IPS-NIHi11 (cell line): ENCODE results near the gene MITF.

Experiments used
- DNase-seq: peaks from one replicate; pipeline ENCODE4 v3.0.0; 2012; ENCODE audit warnings: mixed read lengths, low spot score

Gene MITF

DNA sequence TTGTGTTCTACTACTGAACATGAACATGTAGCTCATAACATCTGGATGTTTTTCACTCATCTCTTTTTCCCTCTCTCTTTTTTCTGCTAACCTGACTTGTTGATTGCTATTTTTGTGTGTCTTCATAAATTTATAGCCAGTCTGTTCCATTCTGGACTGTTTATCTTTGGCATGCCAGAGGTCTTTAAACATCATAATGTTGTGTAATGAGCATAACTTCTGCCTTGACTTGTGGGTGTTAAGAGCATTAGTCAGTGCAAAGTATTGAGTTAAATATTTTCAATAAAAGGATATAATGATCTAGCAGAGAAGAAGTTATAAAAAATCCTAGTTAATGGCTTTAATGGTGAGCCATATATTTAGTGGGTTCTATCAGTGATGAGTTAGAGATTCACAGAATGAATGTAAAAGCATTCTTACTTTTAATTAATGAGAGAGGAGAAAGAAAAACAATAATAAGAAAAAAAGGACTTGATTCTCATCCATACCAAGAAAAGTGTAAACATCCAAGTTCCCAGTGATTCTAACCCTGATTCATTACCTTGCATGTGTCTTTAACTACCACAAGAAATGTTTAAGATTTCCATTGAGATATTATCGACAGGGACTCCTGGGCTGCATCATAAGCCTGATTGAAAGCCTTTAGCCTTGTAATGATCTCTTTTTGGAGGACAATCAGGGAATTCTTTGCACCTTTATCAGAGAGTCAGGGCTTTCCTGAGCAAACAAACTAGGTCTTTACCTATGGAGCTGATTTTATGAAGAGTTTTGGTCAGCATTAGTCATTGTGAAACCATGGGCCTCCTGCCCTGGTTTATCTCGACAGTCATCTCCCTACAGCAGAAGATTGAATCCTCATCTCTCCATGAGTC lies 22.9 kb downstream of the MITF start:
- DNase-seq, result no peak

- no peak for DNase-seq
These were observed 23.5 kb downstream of the MITF start for GRCh38 chr3:69762768-69763229.

- peak; percentile 28 for DNase-seq
These were observed 24.2 kb downstream of the MITF start for GRCh38 chr3:69763458-69763857.

DNA sequence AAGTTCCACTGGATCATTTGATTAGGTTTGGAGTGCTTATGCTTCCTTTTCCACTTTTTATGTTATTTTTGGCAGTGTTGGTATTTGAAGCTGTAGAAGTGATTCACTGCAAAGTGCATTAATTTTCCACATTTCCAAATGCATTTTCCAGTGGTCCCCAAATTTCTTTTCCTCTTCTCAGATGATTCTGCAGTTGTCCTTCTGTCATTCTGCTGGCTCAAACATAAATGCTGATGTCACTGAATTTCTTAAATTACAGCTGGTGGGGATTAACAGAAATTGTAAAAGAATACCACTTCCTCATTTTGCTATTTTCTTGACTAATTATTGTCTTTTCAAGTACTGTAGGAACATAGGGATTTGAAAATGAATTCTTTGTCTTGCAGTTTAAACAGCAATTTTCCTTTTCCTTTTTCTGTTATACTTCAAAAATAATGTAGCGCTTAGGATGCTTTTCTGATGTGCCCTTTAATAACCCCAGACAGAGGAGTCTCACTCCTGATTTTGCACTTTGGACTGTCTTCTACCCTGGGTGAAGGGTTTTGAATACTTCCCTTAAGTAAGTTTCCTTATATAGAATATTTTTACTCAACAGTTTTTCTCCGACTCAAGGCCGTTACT lies 25.0 kb downstream of the MITF start:
- no peak for DNase-seq

DNA sequence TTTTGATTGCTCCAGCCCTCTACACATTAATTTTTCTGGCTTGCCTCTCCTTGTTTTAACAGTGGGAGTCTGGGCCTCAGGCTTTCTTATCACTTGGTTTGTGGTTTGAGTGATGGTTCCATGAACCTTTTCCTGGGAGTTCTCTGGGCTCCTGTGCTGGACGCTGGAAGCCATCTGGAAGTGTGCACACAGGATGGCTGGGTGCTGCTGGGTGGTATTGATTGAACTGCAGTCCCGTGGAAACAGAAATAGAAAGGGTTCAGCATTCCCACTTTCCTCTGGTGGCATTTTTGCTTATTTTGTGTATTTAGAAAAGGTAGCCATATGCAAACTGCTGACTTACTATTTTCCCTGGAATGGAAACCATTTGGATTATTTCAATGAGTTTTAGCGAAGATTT lies 25.6 kb downstream of the MITF start:
- no peak for DNase-seq

GRCh38 chr3:69766638-69767037 lies 27.4 kb downstream of the MITF start:
- no peak for DNase-seq

DNA sequence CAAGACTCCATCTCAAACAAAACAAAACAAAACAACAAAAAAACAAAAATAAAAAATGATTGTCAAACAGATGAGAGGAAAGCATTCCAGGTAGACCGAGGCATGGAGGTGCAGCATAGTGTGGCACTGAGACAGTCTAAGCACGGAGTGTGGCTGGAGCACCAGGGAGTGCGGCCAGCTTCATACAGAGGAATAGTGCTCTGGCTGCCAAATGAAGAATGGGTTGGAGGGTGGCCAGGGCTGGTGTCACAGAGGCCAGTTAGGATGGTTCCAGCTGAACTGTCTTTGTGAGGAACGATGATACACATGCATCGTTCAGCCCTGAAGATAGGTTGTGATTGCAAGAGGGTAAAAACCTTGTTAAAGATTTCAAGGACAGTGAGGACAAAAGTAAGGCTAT lies 28.3 kb downstream of the MITF start:
- DNase-seq, result no peak

- no peak for DNase-seq
These were observed 29.2 kb downstream of the MITF start for GRCh38 chr3:69768438-69768837.

- DNase-seq, result no peak
These were observed 31.0 kb downstream of the MITF start for GRCh38 chr3:69770219-69770618.

DNA sequence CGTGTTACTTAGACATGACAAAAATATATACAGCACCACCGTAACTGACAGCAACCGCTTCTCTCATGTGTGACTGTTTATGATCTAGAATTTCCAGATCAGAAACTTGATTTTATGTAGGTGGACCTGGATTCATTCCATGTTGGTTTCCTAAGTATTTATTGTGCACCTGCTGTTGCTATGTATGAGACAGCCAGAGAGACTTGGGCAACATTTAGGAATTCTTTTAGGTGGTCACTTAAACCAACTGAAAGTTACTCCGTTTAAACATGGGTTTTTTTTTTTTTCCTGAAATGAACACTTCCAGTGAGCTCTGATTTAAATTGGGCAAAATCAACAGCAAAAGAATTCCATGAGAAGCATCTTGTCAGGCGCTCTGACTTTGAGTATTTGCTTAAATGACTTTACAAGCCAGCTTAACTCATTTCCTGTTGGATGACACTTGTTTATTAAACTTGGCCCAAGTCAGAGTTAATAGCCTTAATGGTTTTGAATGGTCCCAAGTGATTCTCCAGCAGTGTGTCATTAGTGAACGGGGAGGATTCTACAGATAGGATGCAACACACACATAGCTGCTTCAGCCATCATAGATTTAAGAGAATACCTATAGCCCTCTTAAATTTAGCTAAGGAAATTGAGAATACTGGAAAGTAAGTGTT lies 31.8 kb downstream of the MITF start:
- no peak for DNase-seq

DNA sequence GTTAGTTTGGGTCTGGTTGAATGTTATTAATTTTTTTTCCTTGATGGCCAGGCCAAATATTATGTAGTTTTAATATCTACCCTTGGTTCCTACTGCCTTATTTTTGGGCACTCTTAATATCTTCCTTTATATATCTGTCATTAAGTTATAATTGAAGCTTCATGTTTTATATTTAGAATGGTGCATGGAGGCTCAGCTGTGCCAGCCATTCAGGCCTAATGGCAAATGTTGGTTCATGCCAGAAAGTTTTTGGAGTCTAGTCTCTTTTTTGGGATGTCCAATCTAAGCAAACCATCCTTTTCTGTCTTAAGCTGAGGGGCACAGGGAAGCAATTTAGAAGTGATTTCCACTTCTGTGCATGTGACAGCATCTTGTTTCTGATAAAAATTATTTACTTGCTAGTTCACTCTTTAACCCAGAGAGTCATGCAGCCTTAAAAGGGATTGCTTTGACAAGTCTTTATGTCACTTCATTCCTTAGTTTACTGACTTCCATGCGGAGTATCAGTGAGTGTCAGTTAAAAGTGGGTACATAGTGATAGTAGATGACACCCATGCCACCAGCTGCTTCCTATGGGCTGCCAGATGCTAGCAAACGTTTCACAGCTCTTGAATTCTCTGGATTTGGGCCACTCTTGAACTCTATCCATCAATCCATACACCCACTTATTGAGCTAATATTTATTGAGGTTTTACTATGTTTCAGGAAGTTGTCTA lies 33.0 kb downstream of the MITF start:
- no peak for DNase-seq

- DNase-seq, result no peak
These were observed 34.8 kb downstream of the MITF start for GRCh38 chr3:69774029-69774428.

DNA sequence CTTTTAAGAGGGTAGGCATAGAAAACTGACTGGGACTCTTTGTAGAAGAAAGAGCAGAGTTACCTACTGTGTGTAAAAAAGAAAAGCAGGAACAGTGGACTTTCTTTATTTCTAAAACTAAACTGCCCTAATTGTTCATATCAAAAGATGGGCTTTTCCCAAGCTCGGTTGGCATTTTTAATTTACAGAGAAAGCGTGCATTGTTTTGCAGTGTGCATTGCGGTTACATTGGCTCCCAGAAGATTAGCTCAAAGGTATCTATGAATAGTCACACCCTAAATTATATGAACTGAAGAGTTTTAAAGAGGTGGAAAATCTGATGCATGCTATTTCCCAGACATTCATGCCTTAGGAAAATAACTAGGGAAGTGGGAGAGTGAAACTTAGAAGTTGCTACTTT lies 36.5 kb downstream of the MITF start:
- DNase-seq, result no peak

- DNase-seq, result no peak
These were observed 37.0 kb downstream of the MITF start for GRCh38 chr3:69776289-69776688.

DNA sequence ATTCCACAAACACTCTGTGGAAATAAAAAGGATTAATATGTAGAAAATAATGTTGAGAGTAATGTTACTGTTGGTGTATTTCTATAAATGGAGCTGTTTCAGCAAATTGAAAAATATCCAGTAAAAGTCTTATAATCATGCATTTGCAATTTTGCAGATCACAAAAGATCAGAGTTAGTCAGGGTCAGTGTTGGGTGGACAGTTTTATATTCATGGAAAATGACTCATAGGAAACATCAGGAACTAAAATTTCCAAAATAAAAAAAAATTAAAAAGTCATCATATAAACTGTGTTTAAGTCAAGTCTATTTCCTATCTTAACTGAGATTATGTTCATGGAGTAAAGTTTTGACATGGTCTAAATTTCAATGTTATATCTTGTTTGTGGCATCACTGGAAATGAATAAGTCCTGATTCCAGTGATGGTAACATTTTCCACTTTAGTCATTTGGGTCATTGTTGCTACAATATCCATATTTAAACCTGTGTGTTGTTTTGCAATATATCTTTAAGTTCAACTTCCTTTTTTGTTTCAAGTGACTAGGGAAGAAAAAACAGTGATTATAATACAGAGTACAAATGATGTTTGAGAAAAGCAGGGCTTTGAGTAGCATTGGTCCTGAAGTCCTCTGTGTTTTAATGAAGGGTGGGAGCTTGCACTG lies 37.8 kb downstream of the MITF start:
- DNase-seq, result no peak

DNA sequence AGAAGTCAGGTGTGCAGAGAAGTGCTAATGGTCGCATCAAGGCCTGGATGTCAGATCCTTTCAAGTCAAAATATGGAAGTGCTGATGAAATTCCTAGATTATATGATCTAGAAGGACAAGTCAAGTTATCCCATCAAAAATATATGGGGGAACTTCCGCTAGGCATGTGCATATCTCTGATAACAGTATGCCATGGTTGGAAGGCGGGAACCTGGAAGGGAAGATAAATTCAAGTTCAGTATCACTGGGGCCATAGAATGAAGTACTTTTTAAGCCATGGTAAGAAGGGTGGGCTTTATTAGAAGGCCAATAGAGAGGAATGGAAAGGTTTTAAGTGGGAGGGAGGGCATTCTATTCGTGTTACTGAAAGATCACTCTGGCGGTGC lies 38.3 kb downstream of the MITF start:
- DNase-seq, result no peak

- DNase-seq, result no peak
These were observed 42.3 kb downstream of the MITF start for GRCh38 chr3:69781593-69781992.

GRCh38 chr3:69784954-69785514 lies 45.8 kb downstream of the MITF start:
- no peak for DNase-seq

DNA sequence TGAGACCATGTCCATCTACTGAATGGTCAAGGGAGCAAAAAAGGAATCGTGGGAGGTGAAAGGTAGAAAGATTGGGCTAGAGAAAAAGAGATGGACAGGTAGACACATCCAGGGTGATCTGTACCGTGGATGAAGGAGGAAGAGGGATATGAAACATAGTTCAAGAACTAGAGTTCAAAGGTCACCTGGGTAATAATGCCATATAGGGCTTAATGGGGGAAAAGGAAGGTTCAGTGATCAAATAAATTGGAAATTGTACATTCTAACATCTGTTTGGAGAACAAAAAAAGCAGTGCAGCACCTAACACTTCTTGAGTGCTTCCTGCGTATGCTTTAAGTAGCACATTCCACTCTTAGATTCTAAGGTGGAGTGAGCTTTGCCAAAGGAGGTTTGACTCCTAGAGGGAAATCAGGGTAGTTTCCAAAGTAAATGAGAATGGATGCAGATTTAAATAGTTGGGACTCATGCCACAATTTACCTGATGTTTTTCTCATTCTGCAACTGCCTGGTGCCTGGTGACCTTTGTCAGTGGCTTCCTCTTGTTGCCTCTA lies 46.6 kb downstream of the MITF start:
- DNase-seq, result no peak

DNA sequence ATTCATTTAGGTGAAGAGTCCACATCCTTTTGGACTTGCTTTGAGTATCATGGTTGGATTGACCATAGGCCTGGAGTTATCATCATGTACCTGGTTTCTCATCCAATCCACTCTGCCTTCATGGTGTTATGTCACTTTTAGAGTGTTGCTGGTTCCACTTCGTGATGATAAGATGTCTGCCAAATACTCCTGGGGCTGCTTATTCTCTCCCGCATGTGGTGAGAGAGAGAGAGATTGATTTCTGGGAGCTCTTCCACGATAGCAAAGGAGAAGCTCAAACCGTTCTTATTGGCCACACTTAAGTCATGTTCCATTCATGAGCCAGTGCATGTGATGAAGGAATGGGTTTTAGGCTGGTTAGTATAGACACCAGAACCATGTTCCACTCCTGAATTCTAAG lies 47.6 kb downstream of the MITF start:
- DNase-seq, result no peak

DNA sequence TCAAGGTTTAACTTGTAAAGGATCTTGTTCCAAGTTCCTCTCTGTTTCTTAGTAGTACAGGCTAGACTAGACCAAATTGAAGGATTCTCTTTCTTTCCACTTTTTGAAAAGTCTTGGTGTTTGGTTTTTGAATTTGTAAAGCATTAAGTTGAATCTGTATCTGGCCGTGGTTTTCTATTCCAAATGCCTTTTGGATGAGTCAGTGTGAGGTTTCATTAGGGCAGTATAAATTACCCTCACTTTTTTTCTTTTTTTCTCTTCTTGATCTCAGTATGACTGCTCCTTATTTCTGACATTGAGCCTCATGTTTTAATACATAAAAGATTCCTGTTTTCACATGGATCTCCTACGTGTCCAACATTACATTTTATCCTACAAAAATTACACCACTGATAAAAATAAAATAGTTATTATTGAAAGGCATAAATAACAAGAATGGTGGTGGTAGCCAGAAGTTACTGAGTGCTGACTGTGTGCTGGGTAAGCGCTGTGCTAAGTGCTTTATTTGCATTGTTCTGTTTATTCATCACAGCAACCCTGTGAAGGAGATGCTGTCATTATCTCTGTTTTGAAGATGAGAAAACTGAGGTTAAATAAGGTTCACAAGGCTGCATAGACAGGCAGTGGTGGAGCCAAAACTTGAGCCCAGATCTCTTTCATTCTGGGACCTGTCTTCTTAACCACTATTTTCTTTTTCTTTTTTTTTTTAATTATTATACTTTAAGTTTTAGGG lies 48.3 kb downstream of the MITF start:
- DNase-seq, result no peak
